GM19328 (cell line): ENCODE data around the gene KYAT1.

ENCODE experiments used
- ATAC-seq: cut with Tn5 transposase; IDR thresholded peaks from one replicate; pipeline ENCODE4 v1.9.1; 2021; ENCODE audit warnings: mild to moderate bottlenecking, moderate library complexity; ENCODE audit not compliant: unreplicated experiment

Gene KYAT1

DNA sequence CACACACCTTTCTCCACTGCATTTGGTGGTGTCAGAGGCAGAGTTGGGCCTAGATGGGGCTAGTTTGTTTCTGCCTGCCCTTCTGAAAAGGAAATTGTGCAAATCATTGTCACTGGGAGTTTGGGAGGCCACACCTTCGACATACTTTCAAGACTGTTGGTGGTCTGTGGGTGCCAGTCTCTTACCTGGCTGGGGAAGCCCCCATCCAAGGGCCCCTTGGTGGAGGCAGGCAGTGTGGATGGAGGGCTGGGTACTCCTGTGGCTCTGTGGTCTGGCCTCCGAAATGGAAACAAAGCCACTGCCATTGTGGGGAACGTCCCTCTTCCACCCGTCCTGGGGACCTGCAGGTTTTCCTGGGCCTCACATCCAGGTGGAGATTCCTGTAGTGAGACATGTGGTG, 28.1 kb upstream of the KYAT1 start:
- ATAC-seq = no peak

DNA sequence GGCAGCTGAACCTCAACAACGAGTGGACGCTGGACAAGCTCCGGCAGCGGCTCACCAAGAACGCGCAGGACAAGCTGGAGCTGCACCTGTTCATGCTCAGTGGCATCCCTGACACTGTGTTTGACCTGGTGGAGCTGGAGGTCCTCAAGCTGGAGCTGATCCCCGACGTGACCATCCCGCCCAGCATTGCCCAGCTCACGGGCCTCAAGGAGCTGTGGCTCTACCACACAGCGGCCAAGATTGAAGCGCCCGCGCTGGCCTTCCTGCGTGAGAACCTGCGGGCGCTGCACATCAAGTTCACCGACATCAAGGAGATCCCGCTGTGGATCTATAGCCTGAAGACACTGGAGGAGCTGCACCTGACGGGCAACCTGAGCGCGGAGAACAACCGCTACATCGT, 26.6 kb upstream of the KYAT1 start:
- no peak for ATAC-seq

GRCh38 chr9:128906741-128907140, 25.0 kb upstream of the KYAT1 start:
- no peak for ATAC-seq

- no peak for ATAC-seq
Observed at GRCh38 chr9:128905964-128906363, 24.2 kb upstream of the KYAT1 start.

DNA sequence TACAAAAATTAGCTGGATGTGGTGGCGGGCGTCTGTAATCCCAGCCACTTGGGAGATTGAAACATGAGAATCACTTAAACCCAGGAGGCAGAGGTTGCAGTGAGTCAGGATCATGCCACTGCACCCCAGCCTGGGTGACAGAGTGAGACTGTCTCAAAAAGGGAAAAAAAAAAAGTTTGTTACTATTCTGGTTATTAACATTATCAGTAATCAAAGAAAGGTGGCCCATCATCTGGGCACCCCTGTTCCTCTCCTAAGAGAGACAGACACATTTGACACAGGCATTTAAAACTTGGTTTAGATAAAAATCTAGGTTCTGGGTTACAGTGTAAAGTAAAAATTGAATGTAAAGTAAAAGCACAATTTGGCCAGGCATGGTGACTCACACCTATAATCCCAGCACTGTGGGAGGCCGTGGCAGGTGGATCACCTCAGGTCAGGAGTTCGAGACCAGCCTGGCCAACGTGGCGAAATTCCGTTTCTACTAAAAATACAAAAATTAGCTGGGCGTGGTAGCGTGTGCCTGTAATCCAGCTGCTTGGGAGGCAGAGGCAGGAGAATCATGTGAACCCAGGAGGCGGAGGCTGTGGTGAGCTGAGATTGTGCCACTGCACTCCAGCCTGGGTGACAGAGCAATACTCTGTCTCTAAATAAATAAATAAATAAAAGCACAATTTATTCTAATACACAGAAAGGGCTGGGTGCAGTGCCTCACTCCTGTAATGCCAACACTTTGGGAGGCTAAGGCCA, 22.3 kb upstream of the KYAT1 start:
- ATAC-seq = no peak

GRCh38 chr9:128903079-128903461, 21.3 kb upstream of the KYAT1 start:
- ATAC-seq = no peak

DNA sequence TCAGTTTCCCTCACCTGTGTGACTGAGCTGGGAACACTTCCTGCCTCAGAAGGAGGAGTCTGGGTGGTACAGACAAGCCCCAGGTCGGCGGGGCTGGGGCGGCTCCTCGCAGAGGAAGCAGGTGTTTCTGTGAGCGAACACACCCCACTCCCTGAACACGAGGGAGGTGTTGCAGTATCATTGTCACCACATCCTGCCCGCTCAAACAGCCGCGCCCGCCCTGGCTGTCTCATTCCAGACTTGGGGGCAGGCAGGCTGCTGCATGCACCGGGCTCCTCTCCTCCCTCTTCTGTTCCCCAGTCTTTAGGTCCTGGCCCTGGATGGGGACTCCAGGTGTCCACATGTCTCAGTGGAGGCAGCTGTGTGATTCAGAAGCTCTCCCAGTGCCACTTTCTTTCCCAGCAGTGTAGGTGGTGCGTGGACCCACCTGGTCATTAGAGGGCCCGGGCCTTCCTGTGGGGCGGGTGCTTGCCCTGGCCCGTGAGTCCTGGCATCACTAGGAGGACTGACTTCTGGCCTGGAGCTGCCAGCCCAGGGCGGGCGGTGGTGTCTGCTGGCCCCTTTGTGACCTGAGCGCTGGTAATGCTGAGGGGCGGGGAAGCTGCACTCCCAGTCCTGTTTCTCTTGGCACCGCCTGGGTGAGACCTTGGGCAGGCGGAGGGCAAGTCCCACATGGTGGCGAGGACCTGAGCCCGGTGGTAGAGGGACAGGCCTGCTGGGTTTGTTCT, 20.8 kb upstream of the KYAT1 start:
- peak; percentile 78 for ATAC-seq

DNA sequence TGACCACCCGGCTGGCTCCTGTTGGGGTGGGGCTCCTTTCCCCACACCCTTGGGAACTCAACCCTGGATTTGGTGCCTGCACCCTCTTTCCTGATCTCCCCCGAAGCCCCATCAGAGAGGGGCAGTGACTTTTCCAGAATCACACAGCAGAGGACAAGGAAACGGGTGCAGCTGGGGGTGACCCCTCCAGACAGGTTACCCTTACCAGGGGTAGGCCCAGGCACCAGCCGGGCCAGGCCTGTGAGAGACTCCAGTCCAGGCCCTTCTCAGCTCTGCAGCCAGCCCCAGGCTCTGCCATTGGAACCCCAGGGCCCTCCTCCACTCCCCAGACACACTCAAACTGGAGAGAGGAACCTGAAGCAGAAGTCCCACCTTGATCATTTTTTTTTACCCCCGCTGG, 20.1 kb upstream of the KYAT1 start:
- no peak for ATAC-seq

GRCh38 chr9:128901379-128901778, 19.6 kb upstream of the KYAT1 start:
- no peak for ATAC-seq

GRCh38 chr9:128899566-128900322, 18.0 kb upstream of the KYAT1 start:
- no peak for ATAC-seq

GRCh38 chr9:128898845-128899565, 17.3 kb upstream of the KYAT1 start:
- no peak for ATAC-seq

GRCh38 chr9:128898382-128898781, 16.6 kb upstream of the KYAT1 start:
- no peak for ATAC-seq

DNA sequence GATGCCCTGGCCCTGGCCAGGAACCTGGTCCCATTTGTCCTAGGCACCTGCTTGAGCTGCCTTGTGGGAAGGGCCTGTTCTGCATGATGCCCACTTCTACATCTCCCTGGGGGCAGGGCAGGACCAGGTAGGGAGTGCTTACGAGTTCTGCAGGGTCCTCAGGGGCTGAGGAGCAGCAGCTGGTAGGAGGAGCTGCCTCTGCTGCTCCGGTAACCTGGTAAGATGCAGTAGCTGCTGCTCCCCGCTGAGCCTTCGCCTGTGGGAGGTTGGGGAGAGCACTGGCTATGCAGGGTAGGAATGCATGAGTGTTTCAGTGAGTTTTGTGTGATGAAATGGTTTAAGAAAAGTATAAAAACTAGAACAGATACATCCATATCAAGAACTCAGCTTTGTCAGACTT, 13.8 kb upstream of the KYAT1 start:
- ATAC-seq = no peak

DNA sequence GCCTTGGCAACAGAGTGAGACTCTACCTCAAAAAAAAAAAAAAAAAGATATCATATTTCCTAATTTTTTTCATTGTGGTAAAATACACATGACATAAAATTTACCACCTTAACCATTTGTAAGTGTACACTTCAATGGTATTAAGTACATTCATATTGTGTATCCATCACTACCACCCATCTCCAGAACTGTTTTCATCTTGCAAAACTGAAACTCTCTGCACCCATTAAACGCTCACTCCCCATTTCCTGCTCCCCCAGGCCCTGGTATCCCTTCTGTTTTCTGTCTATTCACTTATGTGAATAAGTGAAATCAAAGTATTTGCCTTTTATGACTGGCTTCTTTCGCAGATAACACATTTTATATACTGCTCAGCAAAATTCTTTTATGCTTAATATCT, 13.0 kb upstream of the KYAT1 start:
- ATAC-seq = no peak

GRCh38 chr9:128893354-128893753, 11.6 kb upstream of the KYAT1 start:
- no peak for ATAC-seq

GRCh38 chr9:128892221-128892921, 10.6 kb upstream of the KYAT1 start:
- no peak for ATAC-seq

DNA sequence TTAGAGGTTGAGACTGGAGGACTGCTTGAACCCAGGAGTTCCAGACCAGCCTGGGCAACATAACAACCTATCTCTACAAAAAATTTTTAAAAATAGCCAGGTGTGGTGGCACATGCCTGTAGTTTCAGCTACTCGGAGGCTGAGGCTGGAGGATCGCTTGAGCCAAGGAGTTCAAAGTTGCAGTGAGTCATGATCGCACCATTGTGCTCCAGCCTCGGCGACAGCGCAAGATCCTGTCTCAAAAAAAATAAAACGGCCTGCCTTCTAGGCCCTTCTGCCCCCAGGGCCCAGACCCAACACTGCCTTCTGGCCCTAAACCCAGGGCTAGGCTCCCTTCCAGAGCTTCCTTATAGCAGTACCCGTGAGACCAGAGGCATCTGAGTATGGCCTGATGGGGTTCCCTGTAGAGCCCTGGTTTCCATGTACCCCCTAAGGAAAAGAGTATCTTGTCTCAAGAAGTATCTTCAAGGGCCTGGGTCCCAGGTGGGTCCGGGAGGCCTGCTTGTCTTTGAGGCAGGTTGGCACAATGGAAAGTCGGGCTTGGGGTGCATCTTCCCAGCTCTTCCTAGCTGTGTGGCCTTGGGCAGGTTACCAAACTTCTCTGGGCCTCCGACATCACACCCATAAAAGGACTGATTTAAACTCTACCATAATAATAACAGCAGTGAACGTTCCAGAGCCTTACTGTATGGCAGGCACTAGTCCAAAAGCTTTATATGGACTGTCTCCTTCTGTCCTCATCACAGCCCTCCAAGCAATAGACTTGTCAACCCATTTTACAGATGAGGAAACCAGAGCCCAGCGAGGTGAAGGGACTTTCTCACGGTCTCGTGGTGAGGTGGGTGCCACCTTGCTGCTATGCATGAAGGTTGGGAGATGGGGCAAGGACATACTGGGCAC, 9.8 kb upstream of the KYAT1 start:
- ATAC-seq = no peak

GRCh38 chr9:128887914-128888350, 6.2 kb upstream of the KYAT1 start:
- no peak for ATAC-seq

DNA sequence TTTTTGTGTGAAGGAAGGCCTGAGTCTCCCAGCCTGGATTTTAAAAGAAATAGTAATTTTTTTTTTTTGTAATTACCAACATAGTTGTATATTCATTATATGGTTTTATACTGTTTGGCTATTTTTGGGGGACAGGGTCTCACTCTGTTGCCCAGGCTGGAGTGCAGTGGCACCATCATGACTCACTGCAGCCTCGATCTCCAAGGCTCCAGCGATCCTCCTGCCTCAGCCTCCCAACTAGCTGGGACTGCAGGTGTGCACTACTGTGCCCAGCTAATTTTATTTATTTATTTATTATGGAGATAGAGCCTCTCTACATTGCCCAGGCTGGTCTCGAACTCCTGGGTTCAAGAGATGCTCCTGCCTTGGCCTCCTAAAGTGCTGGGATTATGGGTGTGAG, 5.3 kb upstream of the KYAT1 start:
- ATAC-seq = no peak
